Endothelial cell of umbilical vein (primary cell): ENCODE data around the gene MYLK. TPM values are rescaled to one million over a fixed set of nuclear protein-coding genes. Genes with fewer than 3 reads are reported as not detected.

Experiments used
- BruUV-seq: library from RNA; stranded (reverse); fragments of 400-500 nt; replicated peaks from 2 replicates; lab custom pipeline; 2021; lab: Mats Ljungman, UMichigan
- CTCF ChIA-PET: fragments of 300-600, 350-600 bp; sonication (Branson Sonifier 250); formaldehyde crosslinking; loops from one replicate; lab custom pipeline; 2021; ENCODE audit warnings: antibody characterized with exemption, inconsistent platforms; lab: Charles Lee
- POLR2A ChIA-PET: fragments of 300-600, 350-600 bp; sonication (Branson Sonifier 250); formaldehyde crosslinking; loops from one replicate; lab custom pipeline; 2021; ENCODE audit warnings: antibody characterized with exemption, inconsistent platforms; lab: Charles Lee
- DNase-seq: peaks from one replicate; pipeline ENCODE4 v3.0.0-alpha.2; 2011; ENCODE audit warnings: low read depth, low spot score
- FAIRE-seq: peaks from 2 replicates; lab custom pipeline; 2011; peaks lifted over from hg19 to GRCh38; lab: Jason Lieb, UNC
- H2AFZ ChIP-seq: 2 replicates; pipeline ENCODE4 v1.6.0; 2012; ENCODE audit warnings: low read depth, low read length, control low read depth, inconsistent platforms
- H3K27ac ChIP-seq: 2 replicates; pipeline ENCODE4 v1.5.1; 2011; ENCODE audit warnings: low read depth, mild to moderate bottlenecking, control low read depth, low read length, moderate library complexity; ENCODE audit not compliant: insufficient read depth
- H3K27me3 ChIP-seq, 2 experiments: 2 replicates each; pipeline versions ENCODE4 v1.6.0 to v1.6.1; 2011; ENCODE audit warnings: low read length in 2 of 2, mixed read lengths in 1 of 2; ENCODE audit not compliant: control insufficient read depth in 2 of 2, insufficient read depth in 2 of 2
- H3K36me3 ChIP-seq, 2 experiments: 2 replicates in 1 of 2; 3 replicates in 1 of 2; pipeline ENCODE4 v1.5.1; 2011; ENCODE audit warnings: low read length in 2 of 2, mild to moderate bottlenecking in 1 of 2, moderate library complexity in 1 of 2; ENCODE audit not compliant: control insufficient read depth in 2 of 2, insufficient read depth in 2 of 2; ENCODE audit errors: extremely low read depth in 1 of 2
- H3K4me1 ChIP-seq: 3 replicates; pipeline ENCODE4 v1.5.1; 2011; ENCODE audit warnings: mild to moderate bottlenecking, low read length; ENCODE audit not compliant: control insufficient read depth, insufficient read depth; ENCODE audit errors: extremely low read depth
- H3K4me2 ChIP-seq: 2 replicates; pipeline ENCODE4 v1.6.1; 2011; ENCODE audit warnings: low read length, control low read depth, mixed read lengths; ENCODE audit not compliant: insufficient read depth
- H3K4me3 ChIP-seq, 3 experiments: fragments of 200-600 bp in 1 of 3; sonication (generic), shearing (Covaris generic) in 1 of 3; replicated peaks in 1 of 3; 2 replicates each; pipeline ENCODE4 v1.5.1; 2011 to 2016; ENCODE audit warnings: control low read depth in 3 of 3, low read length in 3 of 3, mild to moderate bottlenecking in 2 of 3, inconsistent platforms in 1 of 3, low read depth in 1 of 3, moderate library complexity in 1 of 3; ENCODE audit not compliant: insufficient read depth in 1 of 3
- H3K79me2 ChIP-seq: 2 replicates; pipeline ENCODE4 v1.6.0; 2012; ENCODE audit warnings: low read length, inconsistent platforms; ENCODE audit not compliant: control insufficient read depth, insufficient read depth
- H3K9ac ChIP-seq: replicated peaks from 2 replicates; pipeline ENCODE3; 2011; ENCODE audit warnings: low read length, control low read depth; ENCODE audit not compliant: insufficient read depth; ENCODE audit errors: extremely low read depth
- H3K9me1 ChIP-seq: replicated peaks from 3 replicates; pipeline ENCODE4 v1.6.0; 2011; ENCODE audit warnings: mild to moderate bottlenecking, low read length; ENCODE audit not compliant: control insufficient read depth, insufficient read depth; ENCODE audit errors: extremely low read depth
- H3K9me3 ChIP-seq: replicated peaks from 2 replicates; pipeline ENCODE4 v1.5.1; 2012; ENCODE audit warnings: low read length, inconsistent platforms; ENCODE audit not compliant: control insufficient read depth, insufficient read depth
- H4K20me1 ChIP-seq: replicated peaks from 2 replicates; pipeline ENCODE3; 2011; ENCODE audit warnings: mild to moderate bottlenecking, low read length; ENCODE audit not compliant: control insufficient read depth, insufficient read depth; ENCODE audit errors: extremely low read depth
- CTCF ChIP-seq, 2 donors: IDR thresholded peaks; 1 replicate in 1 of 2; 2 replicates in 1 of 2; pipeline ENCODE4 v1.5.1; 2011; ENCODE audit warnings: low read length in 2 of 2, mild to moderate bottlenecking in 2 of 2, moderate library complexity in 2 of 2, control low read depth in 1 of 2, inconsistent platforms in 1 of 2, low read depth in 1 of 2; ENCODE audit not compliant: insufficient read depth in 1 of 2; ENCODE audit errors: extremely low read depth in 1 of 2
- EZH2 ChIP-seq: IDR thresholded peaks from 2 replicates; pipeline ENCODE4 v1.6.1; 2012; ENCODE audit warnings: borderline replicate concordance, low read depth, mild to moderate bottlenecking, moderate library complexity, low read length, inconsistent platforms; ENCODE audit not compliant: severe bottlenecking
- FOS ChIP-seq: IDR thresholded peaks from 2 replicates; pipeline ENCODE4 v1.6.1; 2011; ENCODE audit warnings: mild to moderate bottlenecking, low read length, moderate library complexity, borderline replicate concordance; ENCODE audit not compliant: insufficient read depth
- GATA2 ChIP-seq: IDR thresholded peaks from 2 replicates; pipeline ENCODE4 v1.7.0; 2011; ENCODE audit warnings: low read depth, mild to moderate bottlenecking, moderate library complexity, mixed read lengths, low read length; ENCODE audit not compliant: insufficient read length, insufficient read depth
- JUN ChIP-seq: IDR thresholded peaks from 2 replicates; pipeline ENCODE4 v1.6.1; 2011; ENCODE audit warnings: borderline replicate concordance, low read depth; ENCODE audit not compliant: insufficient read length, insufficient read depth
- MAX ChIP-seq: IDR thresholded peaks from 2 replicates; pipeline ENCODE4 v1.6.1; 2011; ENCODE audit not compliant: insufficient read depth, insufficient read length
- MYC ChIP-seq: IDR thresholded peaks from one replicate; pipeline ENCODE4 v1.6.1; 2011; ENCODE audit warnings: mild to moderate bottlenecking, low read depth, low read length
- POLR2A ChIP-seq: IDR thresholded peaks from 2 replicates; pipeline ENCODE4 v1.6.1; 2012; ENCODE audit warnings: low read depth, mild to moderate bottlenecking, control low read depth, low read length
- POLR2AphosphoS5 ChIP-seq: IDR thresholded peaks from 2 replicates; pipeline ENCODE4 v1.6.1; 2012; ENCODE audit warnings: low read depth, mild to moderate bottlenecking, control low read depth, low read length, moderate library complexity; ENCODE audit not compliant: insufficient read depth
- dilution Hi-C: fragments of 300-500 bp; cut with MboI; formaldehyde crosslinking; loops from one replicate; pipeline ENCODE4 v1.15.0; 2019; ENCODE audit warnings: low sequenced_read_pairs; ENCODE audit not compliant: extremely low pct_ligation_motif_present
- intact Hi-C: fragments of 100-400 bp; cut with micrococcal nuclease; formaldehyde crosslinking; loops from one replicate; pipeline ENCODE4 v1.10.0; 2022
- polyA plus RNA-seq, 4 experiments: library from polyadenylated mRNA; depleted of rRNA in 3 of 4; stranded (reverse) in 3 of 4; unstranded in 1 of 4; fragments of >200 nt; gene quantifications; 2 replicates each; pipeline versions ENCODE4 v1.2.1 to v1.2.3, GENCODE V29; 2011 to 2012; ENCODE audit warnings: missing spikeins in 1 of 4
- total RNA-seq: library from RNA; stranded (reverse); gene quantifications from 2 replicates; pipeline ENCODE4 v1.2.3, GENCODE V29; 2021

MYLK gene
- total and polyA plus RNA-seq, 2 donors (not counting 3 experiments of a cell fraction or from before 2014, with no cell fraction given), result 10.0 to 22.2 TPM

GRCh38 chr3:123702720-123703119 lies 181.4 kb downstream of the MYLK start:
- H3K4me1 ChIP-seq, result no peaks in the 10 kb centered on the region
- dilution Hi-C loops (no loop called here), intact Hi-C loops (loop anchor here (1.0 kb wide), 2 partner anchors 17 to 50 kb away; no protein-coding TSS in a partner anchor)
- no peak overlapping the region for H3K4me3 ChIP-seq
- no TSS peak for BruUV-seq
- no peak overlapping the region for H2AFZ ChIP-seq
- no peak overlapping the region for H3K9ac ChIP-seq
- no peaks in the 10 kb centered on the region for H4K20me1 ChIP-seq
- FAIRE-seq (no peak), DNase-seq (no peak)
- H3K36me3 ChIP-seq, result no peaks in the 10 kb centered on the region
- TF ChIP-seq POLR2A (no peak), MYC (no peak), MAX (no peak), JUN (no peak), FOS (no peak), POLR2AphosphoS5 (no peak), GATA2 (no peak), EZH2 (no peak), CTCF (IDR thresholded peaks at IDR 0.05; ENCODE audit: extremely low read depth in 1 of 2, insufficient read depth in 1 of 2, low read depth in 1 of 2, low read length in 2 of 2) (no peak)
- ChIA-PET POLR2A (no interaction called here), CTCF (interaction anchor here (0.6 to 9.5 kb wide), 16 partner anchors 9 to 61 kb away, joined by 3 to 299 read pairs (median 6); no protein-coding TSS in a partner anchor)
- no peaks in the 10 kb centered on the region for H3K79me2 ChIP-seq
- H3K9me3 ChIP-seq, result no peaks in the 10 kb centered on the region
- H3K9me1 ChIP-seq, result no peaks in the 10 kb centered on the region
- H3K27ac ChIP-seq, result no peak overlapping the region
- H3K4me2 ChIP-seq, result no peak overlapping the region
- no peaks in the 10 kb centered on the region for H3K27me3 ChIP-seq
